NCI-H526 (cell line): Measurements from ENCODE around the gene MINPP1.
"Not testable (repeated sequence)": the region's sequence is repeated elsewhere in the genome, so short reads cannot be mapped to it uniquely, and the experiment has no call there.

Experiments
- DNase-seq, 2 experiments: peaks; one replicate each; lab custom pipeline; 2025; lab: John Stamatoyannopoulos, UW

The MINPP1 gene

DNA sequence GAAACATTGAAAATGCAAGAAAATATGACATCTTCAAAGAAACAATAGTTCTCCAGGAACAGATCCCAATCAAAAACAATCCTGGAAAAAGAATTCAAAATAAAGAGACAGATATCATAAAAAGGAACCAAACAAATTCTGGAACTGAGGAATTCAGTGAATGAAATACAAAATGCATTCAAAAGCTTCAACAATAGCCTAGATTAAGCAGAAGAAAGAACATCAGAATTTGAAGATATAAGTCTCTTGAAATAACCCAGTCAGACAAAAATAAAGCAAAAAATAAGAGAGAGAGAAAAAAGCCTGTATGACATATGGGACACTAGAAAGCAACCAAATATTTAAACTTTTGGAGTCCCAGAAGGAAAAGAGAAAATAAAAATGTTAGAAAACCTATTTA, 60.3 kb downstream of the MINPP1 start:
- DNase-seq: no peak

DNA sequence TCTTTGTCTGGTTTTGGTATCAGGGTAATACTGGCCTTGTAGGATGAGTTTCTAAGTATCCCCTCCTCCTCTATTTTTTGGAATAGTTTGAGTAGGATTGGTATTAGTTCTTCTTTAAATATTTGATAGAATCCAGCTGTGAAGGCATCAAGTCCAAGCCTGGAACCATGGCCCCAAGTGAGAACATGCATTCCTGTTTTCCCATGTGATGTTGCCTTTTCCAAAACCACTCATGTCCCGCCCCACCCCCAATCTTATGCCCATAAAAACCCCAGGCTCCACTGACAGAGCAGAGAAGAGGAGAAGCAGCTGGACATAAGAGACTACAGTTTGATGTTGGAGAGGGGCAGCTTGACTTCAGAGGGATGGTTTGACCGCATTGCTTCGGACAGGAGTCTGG, 71.2 kb downstream of the MINPP1 start:
- no peak for DNase-seq

DNA sequence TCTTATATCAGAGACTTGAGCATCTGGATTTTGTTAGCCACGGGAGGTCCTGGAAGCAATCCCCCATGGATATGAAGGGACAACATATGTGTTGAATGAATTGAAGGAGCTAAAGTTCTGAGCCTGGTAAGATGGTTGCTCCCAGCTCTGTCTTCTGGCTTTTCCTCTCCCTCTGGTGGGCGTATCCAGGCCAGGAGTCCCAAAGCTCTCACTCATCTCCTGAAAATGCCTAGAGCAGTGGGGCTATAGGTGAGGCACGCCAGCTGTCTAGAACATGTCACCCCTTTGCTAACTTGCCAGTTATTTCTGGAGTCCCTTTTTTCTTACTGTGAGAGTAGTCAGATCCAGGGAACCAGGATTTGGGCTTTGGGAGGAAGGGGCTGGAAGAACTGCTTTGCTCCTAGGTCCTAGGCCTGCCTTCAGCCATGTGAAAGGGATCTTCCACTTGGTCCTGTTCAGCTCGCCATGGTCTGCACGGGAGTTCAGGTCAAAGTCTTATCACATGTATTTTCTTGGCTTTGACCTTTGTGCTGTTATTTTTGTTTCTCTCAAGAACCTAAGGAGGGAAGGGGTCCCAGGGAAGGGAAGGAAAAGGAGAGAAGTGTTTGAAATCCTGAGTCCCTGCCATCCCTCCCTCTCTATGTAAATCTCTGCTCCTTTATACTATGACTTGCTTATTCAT, 73.6 kb downstream of the MINPP1 start:
- DNase-seq: no peak

DNA sequence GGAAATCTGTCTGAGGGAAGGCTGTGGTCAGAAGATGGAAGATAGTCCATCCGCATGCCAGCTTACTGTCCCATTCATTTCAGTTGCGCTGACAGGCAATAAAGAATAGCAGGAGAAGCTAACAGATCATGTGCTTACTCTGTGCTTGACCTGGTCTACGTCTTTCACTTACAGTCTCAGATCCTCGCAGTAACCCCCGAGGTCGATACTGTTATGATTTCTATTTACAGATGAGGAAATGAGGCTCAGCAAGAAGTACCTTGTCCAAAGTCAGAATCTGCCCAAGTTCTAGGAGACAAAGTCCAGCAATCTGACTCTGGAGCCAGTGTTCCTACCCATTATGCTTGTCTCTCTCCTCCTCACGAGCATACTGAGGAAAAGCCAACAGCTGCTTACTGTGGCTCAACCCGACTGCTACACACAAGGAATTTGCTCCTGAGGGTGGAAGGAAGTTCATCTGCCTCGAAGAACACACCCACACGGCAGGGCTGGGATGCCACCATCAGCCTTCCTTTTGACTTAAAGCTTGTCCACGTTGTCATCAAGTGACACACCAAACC, 74.2 kb downstream of the MINPP1 start:
- no peak for DNase-seq

DNA sequence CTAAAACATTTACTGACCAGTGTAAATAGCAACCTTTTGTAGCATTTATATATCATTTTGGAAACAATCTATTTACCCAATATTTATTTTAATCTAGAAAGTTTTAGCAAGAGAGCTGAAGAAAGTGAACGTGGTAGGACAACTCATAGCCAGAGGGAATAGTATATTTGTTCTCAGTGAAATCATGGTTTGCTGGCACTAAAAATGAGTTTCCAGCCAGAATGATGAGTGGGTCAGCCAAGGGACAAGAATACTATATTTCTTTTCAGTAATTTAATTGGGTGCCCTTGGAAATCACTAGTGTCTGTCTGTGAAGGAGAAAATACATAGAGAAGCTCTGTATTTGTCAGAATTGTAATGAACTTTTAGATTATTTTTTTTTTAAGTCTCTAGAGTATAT, 74.9 kb downstream of the MINPP1 start:
- DNase-seq: no peak

DNA sequence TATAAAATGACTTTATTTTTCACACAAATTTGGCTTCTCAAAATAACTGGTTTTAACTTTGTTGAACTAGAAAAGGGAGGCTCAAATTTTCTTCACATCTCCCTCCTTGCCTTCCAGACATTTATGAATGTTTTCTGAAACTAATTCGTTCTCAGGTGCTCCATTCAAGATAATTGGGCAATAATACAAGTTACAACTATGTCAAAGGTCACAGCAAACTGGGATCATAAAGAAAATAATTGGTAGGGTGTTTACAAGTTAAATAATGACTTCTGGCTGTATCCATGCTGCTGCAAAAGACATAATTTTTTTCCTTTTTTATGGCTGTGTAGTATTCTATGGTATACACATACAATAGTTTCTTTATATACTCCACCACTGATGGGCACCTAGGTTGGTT, 75.3 kb downstream of the MINPP1 start:
- DNase-seq: no peak

DNA sequence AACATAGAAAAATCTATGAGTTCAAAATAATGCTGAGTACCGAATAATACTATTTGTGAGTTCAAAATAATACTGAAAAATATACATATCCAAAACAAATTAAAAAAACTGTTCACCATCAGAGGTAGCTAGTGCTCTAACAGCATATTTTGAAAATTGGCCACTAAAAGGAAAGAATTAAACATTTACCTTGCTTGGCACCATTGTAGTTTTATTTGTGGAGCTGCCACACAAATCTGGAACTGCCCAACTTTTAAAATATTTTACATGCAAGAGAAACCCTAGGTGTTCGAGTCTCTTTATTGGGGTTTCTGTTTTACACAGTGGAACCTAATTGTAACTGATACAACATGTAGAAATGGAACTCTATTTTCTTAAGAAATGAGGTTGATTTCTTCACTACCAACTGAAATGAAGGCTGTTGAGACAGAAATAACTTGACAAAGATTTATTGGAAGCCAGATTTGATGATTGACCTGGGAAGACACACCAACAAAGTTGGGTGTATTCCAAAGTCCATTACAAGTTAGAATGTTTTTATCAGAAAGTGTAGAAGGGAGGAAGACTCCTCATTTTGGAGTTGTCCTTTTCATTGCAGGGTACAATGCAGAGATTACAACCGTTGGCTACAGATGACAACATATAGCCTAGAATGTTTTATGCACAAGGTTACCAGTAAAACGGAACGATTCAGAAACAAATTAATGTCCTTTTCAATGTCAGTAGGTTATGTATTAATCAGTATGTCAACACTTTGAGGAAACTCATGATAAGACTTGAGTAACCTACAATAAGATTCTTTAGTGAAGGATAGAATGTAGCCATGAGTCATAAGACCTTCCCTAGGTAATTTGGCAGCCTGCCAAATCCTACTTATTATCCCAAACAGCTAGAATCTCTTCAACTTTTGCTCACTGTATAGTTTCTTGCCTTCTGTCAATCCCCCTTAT, 81.1 kb downstream of the MINPP1 start:
- DNase-seq: no peak

DNA sequence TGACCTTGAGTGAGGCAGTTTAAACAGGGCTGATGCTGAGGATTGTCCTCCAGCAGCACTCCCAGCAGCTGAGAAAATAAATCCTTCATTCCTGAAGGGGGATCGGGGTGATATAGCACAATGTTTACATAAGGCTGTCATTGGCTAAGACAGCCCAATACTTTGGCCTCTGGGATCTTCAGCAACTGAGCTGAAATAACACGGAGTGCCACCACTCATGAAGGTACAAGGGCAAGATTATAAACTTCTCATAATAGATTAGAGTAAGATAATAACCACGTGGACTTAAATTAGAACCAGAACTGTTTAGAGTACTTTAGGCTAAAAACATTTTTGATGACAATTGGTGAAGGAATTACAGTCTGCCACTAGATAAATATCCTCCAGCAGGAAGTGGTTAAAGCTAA, 85.0 kb downstream of the MINPP1 start:
- DNase-seq: no peak

DNA sequence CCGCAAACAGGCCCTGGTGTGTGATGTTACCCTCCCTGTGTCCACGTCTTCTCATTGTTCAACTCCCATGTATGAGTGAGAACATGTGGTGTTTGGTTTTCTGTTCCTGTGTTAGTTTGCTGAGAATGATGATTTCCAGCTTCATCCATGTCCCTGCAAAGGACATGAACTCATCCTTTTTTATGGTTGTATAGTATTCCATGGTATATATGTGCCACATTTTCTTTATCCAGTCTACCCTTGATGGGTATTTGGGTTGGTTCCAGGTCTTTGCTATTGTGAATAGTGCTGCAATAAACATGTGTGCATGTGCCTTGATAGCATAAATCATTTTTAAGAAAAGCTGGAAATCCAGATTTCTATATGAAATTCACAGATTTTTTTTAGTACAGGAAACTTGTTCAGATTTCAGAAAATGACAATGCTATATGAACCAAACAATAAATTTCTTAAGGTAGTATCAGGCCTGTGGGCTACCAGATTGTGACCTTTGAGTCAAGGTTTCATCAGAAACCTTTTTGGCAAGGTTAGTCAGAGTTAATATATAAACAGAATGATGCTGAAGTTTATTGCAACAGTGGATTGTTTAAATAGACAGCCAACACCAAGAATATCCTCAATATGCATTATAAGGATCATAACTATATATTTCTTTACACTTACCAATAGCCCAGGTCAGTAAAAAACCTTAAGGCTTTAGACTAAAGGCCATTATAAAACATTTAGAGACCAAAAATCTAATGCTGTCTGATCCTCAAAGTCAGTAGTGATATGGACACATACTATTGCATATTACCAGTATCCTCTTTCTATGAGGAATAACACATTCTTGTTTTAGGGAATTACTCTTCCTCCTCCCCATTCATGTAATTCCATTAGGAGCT, 86.3 kb downstream of the MINPP1 start:
- no peak for DNase-seq

DNA sequence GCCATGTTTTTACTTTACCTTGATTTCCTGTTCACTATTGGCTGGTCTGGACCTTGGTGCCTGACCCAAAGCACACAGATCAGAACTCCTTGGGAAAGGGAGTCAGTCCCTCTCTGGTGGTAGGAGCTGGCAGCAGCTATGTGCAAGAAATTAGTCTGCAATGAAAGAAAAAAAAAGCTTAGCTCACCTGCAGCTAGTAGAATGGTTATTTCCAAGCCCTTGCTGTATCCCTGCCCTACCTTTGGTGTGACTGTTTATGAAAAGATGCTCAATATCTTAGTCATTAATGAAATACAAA, 86.8 kb downstream of the MINPP1 start:
- DNase-seq: no peak

DNA sequence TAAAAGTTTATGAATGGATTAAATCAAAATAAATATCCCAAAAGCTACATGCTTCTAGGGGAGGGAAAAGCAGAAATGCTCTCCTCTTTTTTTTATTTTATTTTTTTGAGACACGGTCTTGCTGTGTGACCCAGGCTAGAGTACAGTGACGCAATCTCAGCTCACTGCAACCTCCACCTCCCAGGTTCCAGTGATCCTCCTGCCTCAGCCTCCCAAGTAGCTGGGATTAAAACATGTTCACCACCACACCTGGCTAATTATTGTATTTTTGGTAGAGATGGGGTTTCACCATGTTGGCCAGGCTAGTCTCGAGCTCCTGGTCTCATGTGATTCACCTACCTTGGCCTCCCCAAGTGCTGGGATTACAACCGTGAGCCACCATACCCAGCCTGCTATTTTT, 88.2 kb downstream of the MINPP1 start:
- not testable (repeated sequence) for DNase-seq

DNA sequence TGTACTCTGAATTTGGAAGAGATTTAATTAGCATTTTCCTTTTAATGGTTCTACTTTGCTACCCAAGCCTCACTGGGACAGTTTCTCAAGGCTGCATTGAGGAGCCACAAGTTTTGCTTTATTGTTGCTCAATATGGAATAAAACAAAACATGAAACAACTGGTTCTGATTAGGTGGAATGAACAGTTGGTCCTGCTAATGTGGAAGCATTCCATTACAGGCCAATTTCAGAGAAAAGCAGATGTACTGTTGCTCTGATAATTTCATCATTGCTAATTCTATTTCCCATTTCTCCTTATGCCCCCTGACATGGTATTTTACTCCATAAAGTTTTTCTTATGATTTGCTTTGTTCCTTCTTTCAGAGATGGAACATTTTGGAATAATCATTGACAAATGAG, 89.0 kb downstream of the MINPP1 start:
- DNase-seq: no peak

DNA sequence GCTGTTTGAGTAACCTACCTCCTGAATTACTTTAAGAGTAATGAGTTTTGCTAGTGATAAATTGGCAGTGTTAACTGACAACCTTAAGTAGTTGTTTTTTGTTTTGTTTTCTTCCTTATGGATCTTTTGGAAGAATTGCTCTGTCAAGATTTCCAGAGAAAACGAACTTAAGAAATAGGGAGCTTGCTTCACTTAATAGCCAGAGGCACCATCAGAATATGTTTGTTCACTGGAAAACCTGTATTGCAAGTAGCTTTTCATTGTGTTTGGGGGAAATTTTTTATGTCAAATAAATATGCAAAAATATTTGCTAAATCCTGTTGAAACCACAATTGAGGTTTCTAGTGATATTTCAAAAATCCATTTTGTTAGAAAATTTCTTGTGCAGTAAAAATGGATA, 89.5 kb downstream of the MINPP1 start:
- no peak for DNase-seq

DNA sequence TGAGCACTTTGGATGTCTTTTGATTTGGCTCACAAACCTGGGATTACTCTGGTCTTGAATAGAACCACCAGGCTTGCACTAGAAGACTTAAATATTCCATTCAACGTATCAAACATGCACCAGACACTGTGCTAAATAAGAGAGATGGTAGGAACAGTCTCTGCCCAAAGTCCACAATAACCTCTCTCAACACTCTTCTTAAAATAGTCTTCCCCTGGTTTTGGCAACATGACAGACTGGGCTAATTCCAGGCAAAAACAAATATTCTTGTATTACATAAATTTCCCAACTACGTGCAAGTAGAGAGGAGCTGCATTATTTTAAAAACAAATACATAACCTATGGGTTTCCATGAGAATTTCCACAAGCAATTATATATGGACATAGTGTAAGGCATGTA, 90.2 kb downstream of the MINPP1 start:
- no peak for DNase-seq

DNA sequence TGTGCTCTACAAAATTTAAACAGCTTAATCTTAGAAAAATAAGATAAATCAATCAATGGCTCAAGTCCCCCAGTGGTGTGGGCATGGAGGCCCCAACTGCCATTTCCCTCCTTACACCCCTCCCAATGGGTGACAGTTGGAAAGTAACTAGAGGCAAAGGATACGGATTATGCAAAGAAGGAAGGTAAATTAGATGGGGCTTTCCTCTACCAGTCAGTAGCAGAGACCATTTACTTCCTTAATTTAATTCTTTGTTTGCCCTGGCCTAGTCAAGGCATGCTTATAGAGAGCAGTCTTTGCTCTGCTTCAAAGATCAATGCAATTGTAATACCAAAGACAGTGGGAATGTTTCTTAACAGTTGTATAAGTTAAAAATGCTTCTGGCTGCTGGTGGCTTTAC, 91.7 kb downstream of the MINPP1 start:
- peak; percentile 29 to 31 for DNase-seq

DNA sequence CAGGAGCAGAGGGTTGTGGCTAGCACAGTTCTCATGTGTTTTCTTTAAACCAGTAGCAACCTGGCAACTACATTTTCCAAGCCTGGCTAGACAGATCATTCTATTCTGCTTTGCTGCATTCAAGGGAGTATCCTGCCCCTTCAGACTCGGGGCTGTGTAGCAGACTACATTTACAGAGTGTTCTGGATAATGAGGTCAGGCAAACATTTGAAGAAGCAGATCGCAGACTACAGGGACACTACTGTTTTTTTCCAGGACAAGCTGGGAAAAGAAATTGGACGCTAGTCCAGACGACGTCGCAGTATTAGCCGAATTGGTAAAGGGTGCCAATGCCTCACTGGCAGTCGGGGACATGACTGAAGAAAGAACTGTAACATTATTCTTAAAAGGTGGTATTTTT, 94.0 kb downstream of the MINPP1 start:
- no peak for DNase-seq

DNA sequence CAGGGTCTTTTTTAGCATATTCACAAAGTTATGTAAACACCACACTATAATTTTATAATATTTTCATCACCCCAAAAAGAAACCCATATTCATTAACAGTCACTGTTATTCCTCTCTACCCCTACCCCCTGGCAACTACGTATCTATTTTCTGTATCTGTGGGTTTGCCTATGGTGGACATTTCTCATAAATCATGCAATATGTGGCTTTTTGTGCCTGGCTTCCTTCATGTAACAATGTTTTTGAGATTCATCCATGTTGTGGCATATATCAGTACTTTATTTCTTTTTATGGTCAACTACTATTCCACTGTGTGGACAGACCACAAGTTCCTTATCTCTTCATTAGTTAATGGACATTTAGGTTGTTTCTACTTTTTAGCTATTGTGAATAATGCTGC, 95.9 kb downstream of the MINPP1 start:
- no peak for DNase-seq
